NCI-H2107 treated with DMSO at 0.1 percent for 48 hours (cell line): ENCODE measurements around the gene TRIM66.

ENCODE experiments used
- DNase-seq: peaks from one replicate; lab custom pipeline; 2025; ENCODE audit not compliant: unreplicated experiment; lab: John Stamatoyannopoulos, UW

The TRIM66 gene

GRCh38 chr11:8661001-8661795 is 21.3 kb downstream of the TRIM66 start:
- no peak for DNase-seq

- DNase-seq = peak; percentile 37
Observed at GRCh38 chr11:8658321-8659057, 24.0 kb downstream of the TRIM66 start.

DNA sequence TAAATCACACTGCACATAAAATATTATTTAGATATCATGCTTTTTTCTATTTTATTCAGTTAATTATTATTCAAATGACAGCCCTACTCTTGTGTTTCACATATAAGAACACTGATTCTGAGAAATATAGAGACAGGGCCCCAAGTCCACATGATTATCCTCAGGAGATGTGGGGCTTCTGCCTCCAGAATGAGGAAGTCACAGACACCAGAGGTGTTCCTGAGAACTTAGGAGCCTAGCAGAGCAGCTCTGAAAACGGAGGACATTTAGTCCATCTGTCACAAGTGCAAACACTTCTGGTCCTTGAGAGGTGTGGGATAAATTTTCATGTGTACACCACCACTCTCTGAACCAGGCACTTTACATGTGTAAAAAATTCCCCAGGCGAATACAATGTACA is 26.2 kb downstream of the TRIM66 start:
- DNase-seq = no peak

- DNase-seq = peak; percentile 10
Observed at GRCh38 chr11:8654503-8654902, 28.0 kb downstream of the TRIM66 start.

DNA sequence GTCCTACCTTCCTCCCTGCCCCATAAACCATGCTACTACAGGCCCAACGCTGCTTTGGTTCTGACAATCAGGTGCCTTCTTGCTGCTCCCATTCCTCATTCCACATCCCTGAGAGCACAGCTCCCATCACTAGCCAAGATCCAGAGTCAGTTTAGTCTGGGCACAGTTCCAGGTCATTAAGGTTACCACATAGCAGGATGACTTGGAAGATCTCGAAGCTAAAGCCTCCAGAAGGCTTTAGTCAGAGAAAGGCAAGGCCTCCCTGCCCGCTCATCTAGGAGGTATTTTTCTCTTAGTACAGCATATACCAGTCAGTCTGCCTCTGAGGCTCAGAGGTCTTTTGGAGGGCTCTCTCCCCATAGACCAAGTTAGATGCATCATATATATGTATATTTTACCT is 30.3 kb downstream of the TRIM66 start:
- DNase-seq = no peak

DNA sequence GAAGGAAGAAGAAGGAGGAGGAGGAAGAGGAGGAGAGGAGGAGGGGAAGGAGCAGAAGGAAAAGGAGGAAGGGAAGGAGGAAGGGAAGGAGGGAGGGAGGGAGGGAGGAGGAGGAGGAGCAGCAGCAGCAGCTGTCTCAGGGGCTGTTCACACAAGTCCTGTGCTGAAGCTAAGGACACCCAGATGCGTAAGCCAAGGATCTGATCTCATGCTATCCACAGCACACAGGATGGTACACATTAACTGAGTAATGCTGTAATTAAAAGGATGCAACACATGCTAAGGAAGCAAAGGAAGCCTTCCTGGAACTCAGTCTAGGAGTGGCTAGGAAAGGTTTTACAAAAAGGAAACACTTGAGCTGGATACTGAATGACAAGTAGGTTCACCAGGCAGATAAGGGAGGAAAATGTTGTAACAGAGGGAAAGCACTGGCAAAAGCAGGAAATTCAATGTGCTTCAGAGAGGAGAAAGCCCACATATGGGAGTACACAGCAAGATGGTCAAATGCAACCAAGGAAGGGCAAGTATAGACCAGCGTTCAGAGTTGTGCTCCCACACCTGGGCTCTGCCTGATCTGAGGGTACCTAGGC is 32.0 kb downstream of the TRIM66 start:
- no peak for DNase-seq

DNA sequence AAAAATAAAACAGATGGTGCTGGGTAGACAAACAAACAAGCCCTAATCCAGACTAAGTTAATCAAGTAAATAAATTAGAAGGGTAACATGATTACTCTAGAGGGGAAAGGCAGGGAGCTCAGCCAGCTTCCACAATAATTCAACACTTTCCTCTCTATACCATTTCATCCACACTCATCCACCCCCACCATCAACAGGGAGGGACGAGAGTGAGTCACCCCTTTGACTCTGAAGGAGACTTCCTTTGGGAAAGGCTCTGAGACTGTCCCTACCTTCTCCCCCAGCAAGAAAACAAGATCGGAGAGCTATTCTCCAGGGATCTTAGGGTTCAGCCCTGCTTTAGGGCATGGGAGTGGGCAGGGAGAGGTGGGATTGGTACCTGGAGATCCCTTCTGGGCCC is 33.1 kb downstream of the TRIM66 start:
- no peak for DNase-seq

DNA sequence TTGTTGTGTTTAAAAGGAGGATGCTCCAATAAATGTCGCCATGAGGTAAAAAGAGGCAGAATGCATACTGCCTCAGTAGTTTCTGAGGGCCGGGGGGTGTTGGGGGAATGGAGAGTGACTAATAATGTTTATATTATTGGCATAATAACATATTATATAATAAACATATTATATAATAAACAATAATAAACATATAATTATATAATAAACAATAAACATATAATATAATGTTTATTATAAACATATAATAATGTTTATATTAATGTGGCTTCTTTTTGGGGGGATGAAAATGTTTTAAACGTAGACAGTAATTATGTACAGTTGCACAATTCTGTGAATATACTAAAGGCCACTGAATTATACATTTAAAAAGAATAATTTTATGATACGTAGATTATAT is 35.6 kb downstream of the TRIM66 start:
- no peak for DNase-seq

- DNase-seq = no peak
Observed at GRCh38 chr11:8642196-8642841, 40.1 kb downstream of the TRIM66 start.

GRCh38 chr11:8641332-8641731 is 41.1 kb downstream of the TRIM66 start:
- DNase-seq = no peak

- DNase-seq = no peak
Observed at GRCh38 chr11:8640267-8640906, 42.1 kb downstream of the TRIM66 start.

- no peak for DNase-seq
Observed at GRCh38 chr11:8639655-8640054, 42.8 kb downstream of the TRIM66 start.

DNA sequence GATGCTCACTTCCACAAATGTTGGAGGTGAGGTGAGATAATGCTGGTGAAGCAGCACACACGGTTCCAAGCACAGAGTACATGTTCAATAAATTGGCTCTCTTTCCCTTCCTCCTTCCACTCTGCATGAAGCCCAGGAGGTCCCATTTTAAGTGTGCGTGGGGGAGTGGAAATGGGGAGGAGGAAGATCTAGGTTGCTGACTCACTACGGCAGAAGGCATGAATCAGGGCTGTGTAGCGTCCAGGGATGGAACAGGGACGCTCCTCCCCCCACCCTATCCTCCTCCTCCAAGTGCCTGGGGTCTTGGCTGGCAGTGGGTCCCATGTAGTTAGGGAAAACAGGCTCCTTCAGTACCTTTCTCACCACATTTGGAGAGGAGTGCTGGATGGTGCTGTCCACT is 44.2 kb downstream of the TRIM66 start:
- no peak for DNase-seq

- DNase-seq = no peak
Observed at GRCh38 chr11:8636127-8636526, 46.3 kb downstream of the TRIM66 start.

DNA sequence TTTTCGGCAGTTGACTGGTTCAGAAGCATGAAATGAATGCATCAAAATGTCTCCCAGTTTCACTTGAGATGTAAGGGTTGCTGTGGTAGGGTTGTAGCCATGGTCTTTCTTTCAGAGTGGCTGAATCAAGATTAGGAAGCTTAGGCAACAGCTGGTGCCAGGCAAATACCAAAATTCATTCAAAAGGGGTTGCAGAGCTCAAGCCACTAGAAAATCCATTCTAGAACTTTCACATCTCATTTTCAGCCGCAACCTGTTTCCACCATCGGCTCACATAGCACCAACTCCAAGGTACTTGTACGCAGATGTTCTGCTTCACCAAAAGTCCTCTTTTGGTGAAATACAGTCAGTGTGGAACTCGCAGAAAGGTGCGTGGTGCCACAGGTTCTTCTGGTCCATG is 48.0 kb downstream of the TRIM66 start:
- DNase-seq = no peak

GRCh38 chr11:8631395-8632118 is 50.9 kb downstream of the TRIM66 start:
- no peak for DNase-seq

- no peak for DNase-seq
Observed at GRCh38 chr11:8624698-8625097, 57.8 kb downstream of the TRIM66 start.

GRCh38 chr11:8621147-8621546 is 61.3 kb downstream of the TRIM66 start:
- DNase-seq = no peak

DNA sequence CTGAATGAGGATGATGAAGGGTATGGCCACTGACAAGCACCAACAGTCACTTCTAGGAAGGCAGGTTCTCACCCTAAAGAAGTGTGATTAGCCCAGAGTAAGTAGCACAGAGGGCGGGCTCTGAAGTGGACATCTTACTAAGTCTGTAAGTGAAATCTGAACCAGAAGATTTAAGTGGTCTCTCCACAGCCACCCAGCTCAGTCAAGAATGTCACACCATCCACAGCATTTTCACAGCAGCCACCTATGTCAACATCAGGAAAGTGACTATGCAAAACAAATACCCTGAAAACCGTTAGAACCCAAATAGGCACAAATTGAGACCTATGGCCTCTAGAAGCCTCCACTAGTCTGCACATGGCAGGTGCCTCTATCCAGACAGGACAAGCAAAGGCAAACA is 65.4 kb downstream of the TRIM66 start:
- no peak for DNase-seq

DNA sequence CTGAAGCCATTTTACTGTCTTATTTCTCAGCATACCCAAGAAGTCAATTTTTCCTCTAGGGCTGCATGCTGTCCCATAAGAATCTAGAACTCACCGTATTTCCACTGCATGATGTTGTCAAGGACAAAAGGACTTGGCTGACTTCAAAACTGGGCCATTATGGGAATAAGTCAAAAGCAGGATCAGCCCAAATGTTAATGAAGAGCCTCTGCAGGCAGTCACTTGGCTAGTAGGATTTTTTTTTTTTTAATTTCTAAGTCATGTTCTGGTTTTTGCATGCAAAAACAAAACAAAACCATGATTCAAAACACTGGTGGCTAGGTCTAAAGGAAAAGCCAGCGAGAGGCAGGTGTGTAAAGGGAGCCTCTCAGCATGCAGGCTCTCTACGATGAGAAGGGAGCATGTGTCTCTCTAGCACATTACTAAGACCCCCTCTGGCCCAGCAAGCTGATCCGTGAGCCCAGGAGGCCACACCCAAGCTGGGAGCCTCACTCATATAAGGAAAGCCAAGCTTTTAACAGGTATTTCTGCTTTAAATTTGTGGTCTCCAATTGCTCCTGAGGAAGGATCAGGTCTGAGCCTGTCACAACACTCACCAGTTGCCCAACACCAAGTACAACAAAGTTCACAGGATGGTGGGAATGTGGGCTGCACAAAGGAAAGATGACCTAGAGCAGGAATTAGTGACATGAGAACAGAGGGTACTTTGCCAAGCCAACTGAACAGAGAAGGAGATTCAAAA is 67.0 kb downstream of the TRIM66 start:
- DNase-seq = peak; percentile 25
